NCI-H1092 treated with DMSO at 0.1 percent for 48 hours (cell line): ENCODE measurements around the gene COL23A1.

Experiments used
- DNase-seq: peaks from one replicate; lab custom pipeline; 2025; lab: John Stamatoyannopoulos, UW

COL23A1 gene

GRCh38 chr5:178221853-178222252 lies 368.3 kb downstream of the COL23A1 start:
- no peak for DNase-seq

- no peak for DNase-seq
Measured at GRCh38 chr5:178221282-178221681, 368.9 kb downstream of the COL23A1 start.

- no peak for DNase-seq
Measured at GRCh38 chr5:178218827-178219226, 371.4 kb downstream of the COL23A1 start.

- no peak for DNase-seq
Measured at GRCh38 chr5:178218237-178218776, 371.9 kb downstream of the COL23A1 start.

GRCh38 chr5:178216779-178217178 lies 373.4 kb downstream of the COL23A1 start:
- DNase-seq = no peak

GRCh38 chr5:178216088-178216534 lies 374.1 kb downstream of the COL23A1 start:
- no peak for DNase-seq

- no peak for DNase-seq
Measured at GRCh38 chr5:178215280-178216002, 374.8 kb downstream of the COL23A1 start.

- no peak for DNase-seq
Measured at GRCh38 chr5:178214160-178214803, 375.9 kb downstream of the COL23A1 start.

- no peak for DNase-seq
Measured at GRCh38 chr5:178213748-178214151, 376.4 kb downstream of the COL23A1 start.

GRCh38 chr5:178213003-178213461 lies 377.2 kb downstream of the COL23A1 start:
- no peak for DNase-seq

GRCh38 chr5:178212241-178213002 lies 377.8 kb downstream of the COL23A1 start:
- DNase-seq = no peak

GRCh38 chr5:178211095-178212048 lies 378.8 kb downstream of the COL23A1 start:
- no peak for DNase-seq

GRCh38 chr5:178210686-178211085 lies 379.5 kb downstream of the COL23A1 start:
- no peak for DNase-seq

GRCh38 chr5:178210073-178210535 lies 380.1 kb downstream of the COL23A1 start:
- no peak for DNase-seq

- no peak for DNase-seq
Measured at GRCh38 chr5:178209334-178210072, 380.7 kb downstream of the COL23A1 start.

GRCh38 chr5:178208540-178209227 lies 381.5 kb downstream of the COL23A1 start:
- no peak for DNase-seq

- no peak for DNase-seq
Measured at GRCh38 chr5:178207917-178208280, 382.3 kb downstream of the COL23A1 start.

GRCh38 chr5:178207183-178207916 lies 382.8 kb downstream of the COL23A1 start:
- DNase-seq = no peak
